8988T (cell line): ENCODE measurements around the gene NEB.
"Not testable (repeated sequence)": the region's sequence is repeated elsewhere in the genome, so short reads cannot be mapped to it uniquely, and the experiment has no call there.

Experiments
- DNase-seq: peaks from one replicate; pipeline ENCODE4 v3.0.0; 2011

Gene NEB

DNA sequence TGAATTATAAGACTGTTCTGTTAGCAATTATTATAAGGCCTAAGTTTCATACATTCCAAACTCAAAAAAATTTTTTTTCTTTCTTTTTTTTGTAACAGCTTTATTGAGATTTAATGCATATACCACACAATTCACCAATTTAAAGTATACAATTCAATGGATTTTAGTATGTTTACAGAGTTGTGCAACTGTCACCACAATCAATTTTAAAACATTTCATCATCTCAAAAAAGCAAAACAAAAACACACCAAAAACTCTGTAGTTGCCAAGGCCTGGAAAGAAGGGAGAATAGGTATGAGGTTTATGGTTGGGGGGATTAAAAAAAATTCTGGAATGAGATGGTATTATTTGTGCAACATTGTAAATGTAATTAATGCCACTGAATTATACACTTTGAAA, 36.1 kb downstream of the NEB start:
- not testable (repeated sequence) for DNase-seq

DNA sequence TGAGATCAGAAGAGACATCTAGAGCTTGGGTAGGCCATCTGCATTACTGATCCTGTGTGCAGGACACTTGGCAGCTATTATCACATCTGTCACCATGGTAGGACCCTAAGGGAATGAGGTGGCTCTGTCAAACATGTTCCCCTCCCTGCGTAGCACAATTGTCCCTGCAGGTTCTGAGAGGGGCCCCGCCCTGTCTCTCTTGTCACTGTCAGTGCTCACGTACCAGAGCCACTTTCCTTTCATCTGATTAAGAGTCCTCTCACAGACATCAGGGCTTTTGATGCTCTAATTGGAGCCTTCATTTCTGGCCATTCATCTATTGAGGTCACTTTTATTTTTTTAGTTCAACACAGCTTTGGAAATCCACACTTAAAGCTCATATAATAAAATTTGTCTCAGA, 38.5 kb downstream of the NEB start:
- no peak for DNase-seq

DNA sequence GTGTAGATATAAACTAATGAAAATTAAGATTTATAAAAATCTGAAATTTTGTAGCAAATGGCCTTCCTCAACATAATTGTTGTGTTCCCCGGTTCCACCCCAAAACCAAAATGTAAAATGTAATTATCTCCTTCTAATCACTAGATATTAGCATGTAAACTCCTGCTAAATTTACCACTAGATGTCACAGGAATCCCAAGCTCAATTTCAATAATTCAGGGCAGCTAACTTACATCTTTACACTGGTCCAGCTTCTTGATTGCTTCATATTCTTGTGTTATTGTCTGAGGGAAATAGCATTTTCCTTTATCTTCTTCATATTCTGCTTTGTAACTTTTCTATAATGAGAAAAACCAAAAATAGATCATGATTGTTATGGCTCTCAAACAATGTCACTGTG, 42.6 kb downstream of the NEB start:
- no peak for DNase-seq

DNA sequence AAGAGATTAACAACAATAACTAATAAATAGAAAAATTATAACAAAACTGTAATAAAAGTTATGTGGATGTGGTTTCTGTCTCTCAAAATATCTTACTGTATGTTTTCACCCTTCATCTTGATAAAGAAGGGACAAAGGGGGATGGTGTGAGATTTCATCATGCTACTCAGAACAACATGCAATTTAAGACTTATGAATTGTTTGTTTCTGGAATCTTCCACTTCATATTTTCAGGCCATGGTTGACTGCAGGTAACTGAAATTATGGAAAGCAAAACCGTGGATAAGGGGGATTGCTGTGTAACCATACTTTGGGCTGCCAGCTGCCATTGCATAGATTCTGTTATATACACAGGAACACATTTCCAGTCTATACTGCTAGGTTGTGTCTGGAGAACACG, 45.6 kb downstream of the NEB start:
- DNase-seq = no peak

DNA sequence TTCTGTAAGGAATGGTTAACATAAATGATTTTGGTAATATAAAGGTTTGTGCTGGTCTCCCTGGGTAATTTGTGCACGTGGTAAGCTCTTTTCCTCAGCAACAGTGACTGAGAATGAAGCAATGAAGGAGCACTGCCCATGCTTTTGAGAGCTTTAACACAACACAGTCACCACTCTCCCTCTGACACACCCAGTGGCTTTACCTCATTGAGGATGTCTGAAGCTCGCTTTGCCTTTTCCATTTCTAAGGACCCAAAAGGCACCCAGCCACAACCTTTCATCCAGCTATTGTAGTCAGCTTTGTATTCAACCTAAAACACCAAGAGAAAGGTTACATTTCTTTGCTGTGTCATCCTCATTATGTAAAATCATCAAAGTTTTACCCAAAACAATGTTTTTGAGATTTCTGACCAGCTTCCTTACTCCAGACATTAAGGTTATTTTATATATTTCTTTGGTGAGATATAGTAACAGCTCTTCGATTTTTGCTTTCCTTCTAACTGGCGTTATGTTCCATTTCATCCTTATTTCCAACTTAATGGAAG, 51.7 kb downstream of the NEB start:
- DNase-seq = no peak

DNA sequence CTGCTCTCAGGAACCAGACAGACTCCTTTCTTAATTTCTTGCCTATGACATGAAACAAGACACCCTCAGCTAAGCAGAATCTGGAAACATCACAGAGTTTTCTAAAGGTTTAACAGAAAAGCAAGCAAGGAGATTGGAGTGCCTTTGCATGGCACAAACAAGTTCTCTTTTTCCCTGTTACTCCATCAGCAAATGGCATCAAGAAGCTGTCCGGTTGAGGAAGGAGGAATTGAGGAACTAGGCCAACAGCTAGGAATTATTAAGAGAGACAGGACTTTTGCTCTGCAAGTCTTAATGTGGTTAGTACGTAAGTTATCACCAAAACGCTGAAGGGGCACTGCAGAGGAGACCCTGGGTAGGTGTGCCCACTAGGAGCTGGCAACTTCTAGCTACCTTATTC, 53.2 kb downstream of the NEB start:
- DNase-seq = no peak

DNA sequence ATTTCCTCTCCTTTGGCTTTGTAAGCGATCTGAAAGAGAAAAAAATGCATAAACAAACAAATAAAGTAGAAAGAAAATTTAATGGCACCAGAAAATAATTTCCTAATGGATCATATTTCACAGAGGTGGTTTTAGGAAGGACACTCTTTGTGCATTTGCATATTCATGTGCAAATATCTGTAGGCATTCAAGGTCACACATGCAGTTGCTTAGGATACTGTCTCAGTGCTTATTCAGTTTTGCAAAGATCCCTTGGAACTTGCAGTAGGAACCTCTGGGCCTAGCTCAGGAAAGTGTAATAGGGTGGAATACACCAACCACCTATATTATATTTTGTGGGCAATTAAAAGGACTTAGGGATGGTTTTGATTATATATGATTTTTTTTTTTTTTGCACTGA, 54.3 kb downstream of the NEB start:
- no peak for DNase-seq

DNA sequence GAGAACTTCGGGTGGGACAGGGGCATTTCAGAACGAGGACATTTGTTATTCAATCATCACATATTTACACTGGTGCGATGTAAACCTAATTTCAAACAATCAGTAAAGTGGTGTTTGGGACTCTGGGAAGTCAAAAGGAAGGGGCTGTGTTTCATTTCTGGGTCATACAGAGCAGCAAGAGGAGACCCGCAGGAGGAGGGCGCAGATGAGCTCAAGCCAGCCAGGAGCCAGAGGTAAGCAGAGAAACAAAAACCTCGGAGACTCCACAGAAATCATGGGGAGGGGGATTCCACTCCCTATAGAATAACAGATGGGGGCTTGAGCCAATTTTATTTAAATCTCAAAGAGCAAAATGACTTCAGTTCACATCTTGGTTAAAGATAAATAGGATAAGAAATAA, 55.4 kb downstream of the NEB start:
- DNase-seq = no peak

DNA sequence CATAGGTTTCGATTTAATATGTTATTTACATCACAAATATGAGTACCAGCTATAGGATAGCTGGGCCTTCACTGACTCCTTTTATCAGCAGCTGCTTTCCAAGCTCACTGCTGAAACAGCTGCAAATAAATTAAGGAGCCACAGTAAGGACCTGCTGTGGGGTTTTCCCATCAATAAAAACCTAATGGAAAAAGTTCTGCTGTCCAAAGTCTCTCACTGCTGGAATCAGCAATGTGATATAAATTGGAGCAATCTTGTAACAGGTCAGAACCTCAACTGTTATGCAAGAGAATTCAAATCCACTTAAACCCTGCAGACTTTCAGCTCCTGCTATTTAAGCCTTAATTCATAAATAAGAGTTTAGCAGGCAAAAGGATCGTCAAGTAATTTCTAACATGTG, 61.3 kb downstream of the NEB start:
- no peak for DNase-seq

DNA sequence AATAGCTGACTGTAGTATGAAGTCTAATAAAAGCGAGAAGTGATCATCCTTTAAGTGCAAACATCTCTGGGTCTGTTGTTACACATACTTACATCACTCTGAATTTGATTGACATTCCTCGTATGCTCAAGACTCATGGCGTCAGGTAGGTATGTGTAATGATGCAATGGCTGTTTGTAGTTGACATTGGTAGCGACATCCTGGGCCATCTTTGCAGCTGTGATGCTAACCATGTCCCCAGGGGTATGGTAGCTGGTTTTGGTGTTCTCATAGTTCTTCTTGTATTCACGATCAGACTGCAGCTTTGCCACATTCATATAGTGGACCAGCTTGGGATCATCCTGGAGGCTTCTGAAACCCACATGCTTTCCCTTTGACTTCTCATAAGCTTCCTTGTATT, 62.0 kb downstream of the NEB start:
- no peak for DNase-seq

DNA sequence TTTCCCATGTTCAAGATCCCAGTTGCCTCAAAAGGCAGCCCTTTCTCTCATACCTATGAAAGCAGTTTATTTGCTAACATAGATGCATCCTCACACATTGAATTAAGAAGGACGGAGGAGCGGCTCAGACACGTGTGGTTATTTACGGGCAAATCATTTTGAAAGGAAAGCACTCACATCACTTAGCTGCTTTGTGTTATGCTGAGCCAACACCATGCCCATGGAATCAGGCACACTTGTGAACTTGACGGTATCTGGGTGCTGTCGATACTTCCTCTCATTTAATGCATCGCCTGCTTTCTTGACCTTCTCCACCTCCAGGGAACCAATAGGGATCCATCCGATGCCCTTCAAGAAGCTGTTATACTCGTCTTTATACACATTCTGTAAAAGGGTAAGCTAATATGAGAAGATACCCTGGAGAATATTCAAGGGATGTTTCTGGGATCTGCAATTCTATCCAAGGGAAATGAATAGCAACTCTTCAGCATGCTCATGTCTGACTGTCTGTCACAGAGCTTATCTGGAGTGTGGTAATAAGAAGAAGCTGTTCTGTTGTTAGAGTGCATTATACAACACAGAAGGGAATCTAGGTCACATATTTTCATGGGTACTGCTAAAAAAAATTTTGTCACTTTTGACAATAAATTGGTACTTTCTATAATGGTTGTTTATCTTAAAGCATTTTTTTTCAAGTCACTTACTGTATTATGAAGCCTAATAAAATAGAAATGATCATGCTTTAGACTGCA, 63.3 kb downstream of the NEB start:
- no peak for DNase-seq

DNA sequence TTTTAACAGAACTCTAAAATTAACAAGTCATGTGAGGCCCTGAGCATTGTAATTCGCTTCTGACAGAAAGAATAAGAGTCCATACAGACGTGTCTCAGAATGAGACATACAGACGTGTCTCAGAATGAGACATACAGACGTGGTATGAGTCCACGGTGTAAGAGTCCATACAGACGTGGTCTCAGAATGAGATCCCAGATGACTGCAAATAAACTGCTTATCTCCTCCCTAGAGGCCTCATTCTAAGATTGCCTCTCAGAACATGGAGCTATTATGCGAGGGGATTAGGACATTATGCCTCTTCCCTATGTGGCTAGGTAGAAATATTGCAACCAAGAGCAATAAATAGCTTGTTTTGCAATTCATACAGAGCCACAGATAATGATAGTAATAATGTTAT, 63.9 kb downstream of the NEB start:
- no peak for DNase-seq

DNA sequence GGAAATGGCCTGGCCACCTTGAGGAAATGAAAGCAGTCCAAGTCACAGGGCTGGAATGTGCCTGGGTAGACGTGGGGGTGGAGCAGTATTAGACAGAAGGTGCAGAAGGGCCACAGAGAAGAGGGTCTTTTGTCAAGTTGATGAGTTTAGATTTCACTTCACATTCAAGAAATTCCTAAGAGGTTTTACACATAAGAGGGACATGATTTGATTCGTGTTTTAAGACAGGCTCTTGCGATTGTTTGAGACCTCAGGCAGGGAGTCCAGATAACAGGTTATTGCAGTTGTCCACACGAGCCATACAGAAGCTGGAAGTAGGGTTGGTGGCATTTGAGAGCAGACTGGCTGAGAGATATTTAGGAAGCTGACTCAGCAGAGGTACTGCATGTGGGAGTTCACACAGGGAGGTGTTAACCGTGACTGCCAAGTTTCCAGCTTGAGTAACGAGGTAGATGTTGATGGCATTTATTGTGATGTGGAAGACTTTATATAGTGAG, 64.6 kb downstream of the NEB start:
- no peak for DNase-seq

DNA sequence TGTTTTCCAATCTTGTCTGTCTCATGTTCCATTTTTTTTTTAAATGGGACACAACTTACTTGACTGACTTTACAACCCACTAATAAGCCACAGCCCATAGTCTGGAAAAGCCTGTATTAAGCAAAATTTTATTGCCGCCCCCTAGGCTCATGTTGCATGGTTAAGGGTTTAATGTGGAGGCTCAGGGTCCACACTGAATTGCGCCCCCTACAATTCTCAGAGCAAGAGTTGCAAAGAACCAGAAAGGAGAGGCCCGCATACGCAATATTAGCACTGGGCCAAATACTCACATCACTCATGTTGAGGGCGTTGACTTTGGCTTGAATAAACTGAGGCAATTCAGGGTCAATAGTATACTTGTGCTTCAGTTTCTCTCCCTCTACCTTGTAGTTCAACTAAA, 65.5 kb downstream of the NEB start:
- no peak for DNase-seq

DNA sequence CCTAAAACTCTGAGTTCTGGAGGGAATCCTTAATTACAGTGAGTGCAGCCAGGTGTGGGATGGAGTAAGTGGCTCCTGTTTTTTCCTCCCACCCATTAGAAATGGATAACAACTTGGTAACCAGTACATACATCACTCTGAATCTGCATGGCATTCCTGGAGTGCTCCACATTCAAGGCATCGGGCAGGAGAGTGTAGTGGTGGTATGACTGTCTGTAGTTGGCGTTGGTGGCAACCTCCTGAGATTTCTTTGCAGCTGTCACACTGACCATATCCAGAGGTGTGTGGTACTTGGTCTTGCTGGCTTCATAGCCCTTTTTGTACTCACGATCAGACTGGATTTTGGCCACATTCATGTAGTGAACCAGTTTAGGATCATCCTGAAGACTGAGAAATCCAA, 68.3 kb downstream of the NEB start:
- DNase-seq = no peak

DNA sequence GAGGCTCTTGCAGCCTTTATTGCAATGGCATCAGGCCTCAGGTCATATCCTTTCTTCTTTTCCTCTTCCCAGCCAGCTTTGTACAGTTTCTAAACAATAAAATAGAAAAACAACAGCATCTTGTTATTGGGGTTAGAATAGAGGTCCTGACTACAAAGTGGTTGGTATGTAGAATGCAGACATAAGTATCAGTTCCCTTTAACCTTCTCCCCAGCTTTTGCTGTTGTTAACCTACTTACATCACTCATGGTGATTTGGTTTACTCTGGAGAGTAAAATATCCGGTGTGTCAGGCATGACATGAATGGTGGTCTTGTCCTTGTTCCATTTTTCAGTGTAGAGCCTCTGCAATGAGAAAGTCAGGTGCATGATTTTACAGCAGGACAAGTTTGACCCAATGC, 69.8 kb downstream of the NEB start:
- DNase-seq = no peak

DNA sequence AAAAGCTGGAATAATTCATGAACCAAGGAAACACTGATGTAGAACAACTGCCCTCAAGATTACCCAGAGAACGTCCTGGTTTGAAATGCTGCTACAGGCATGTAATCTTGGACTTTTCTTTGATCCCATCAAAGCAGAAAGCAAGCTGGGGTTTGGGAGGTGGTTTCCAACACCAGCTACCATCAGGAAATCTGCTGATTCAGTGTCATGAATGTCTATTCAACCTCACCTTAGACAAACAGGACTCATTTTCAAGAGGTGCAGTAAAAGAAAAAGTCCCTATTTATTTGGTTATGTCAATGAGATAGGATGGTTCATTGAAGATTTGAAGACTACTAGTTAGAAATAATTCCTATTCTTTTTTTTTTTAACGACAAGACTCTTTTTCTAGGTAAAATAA, 72.7 kb downstream of the NEB start:
- no peak for DNase-seq

DNA sequence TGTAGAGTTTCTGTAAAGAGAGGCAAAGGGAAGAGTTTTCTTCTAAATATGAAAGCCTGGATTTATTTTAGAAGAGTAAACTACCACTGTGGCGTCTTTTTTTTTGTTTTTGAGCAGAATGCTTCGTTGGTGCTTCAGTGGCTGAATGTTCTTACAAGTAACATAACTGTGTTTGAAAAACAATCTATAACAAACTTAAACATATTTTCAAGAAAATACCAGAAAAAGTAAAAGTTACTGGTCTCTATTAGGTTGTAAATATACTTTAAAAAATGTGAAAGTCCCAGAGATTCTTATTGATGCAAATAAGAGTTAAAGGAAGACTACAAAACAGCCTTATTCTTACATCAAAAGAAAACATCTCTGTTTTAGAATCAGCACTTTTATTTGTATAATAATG, 76.2 kb downstream of the NEB start:
- no peak for DNase-seq

DNA sequence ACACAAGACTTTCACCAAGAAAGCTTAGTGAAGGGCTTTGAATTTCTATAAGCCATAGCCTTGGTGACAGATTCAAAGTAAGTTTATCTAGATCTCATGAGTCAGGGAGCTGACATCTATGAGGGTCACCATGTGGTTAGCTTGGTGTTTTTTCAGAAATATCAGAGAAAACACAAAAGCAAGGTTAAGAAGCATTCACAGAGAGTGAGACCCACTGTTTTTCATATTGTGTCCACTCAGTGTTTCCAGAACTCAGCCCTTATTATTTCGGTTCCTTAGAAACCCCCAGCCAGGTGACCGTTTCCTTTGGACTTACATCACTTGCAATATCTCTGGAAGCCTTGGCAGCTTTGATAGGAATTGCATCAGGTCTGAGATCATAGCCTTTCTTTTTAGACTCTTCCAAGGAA, 76.6 kb downstream of the NEB start:
- DNase-seq = no peak

DNA sequence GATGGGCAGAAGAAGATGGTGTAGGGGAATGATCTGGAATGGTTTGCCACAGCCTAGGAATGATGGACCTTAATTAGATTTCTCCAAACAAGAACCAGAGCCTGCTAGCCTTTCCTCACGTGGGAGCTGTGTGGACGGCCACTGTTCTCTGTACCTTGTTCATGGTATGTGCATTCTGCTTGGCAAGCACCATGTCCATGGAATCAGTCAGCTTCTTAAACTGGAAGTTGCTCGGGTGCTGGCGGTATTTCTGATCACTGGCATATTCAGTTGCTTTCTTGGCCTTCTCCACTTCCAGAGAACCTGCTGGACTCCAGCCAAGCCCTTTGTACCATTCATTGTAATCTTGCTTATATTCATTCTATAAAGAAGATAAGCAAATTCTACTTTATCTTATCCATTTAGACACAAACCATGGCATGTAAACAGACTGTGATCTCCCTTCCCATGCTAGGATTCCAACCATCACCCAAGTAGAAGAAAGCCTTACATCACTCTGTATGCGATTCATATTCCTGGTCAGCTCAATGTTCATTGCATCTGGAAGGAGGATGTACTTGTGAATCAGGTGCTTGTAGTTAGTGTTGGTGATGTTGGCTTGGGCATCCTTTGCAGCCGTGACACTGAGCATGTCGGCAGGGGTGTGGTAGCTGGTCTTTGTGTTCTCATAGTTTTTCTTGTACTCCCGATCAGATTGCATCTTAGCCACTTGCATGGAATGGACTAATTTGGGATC, 78.4 kb downstream of the NEB start:
- DNase-seq = no peak

DNA sequence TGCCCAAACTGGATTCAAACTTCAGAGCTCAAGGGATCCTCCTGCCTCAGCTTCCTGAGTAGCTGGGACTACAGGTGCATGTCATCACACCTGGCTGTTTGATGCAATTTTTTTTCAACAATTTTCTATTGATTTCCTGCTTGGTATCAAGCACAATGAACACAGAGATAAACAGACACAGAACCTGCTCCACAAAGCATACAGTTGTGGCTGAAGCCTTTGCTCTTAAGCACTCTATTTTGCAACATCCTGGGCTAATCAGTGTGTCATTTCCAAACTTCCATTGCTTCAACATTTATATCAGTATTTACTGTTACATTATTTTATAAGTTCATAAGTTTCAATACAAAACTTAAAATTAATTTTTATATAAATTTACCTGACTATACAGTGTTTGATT, 79.4 kb downstream of the NEB start:
- no peak for DNase-seq

DNA sequence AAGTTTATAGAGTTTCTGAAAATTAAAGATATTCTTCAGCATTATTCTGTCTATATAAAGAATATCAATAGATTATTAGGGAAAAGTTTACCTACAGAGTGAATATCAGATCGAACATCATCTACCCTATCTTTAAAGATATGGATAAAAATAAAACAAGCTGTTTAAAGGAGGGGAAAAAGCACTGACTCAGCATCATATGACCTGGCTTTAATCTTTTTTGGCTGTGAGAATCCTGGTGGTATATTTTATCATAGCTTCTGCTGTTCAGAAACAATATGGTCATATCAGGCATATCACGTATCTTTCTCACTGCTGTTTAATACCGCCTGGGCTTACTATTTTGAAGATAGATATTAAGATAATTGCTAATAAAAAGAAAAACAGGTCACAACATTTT, 80.2 kb downstream of the NEB start:
- no peak for DNase-seq

DNA sequence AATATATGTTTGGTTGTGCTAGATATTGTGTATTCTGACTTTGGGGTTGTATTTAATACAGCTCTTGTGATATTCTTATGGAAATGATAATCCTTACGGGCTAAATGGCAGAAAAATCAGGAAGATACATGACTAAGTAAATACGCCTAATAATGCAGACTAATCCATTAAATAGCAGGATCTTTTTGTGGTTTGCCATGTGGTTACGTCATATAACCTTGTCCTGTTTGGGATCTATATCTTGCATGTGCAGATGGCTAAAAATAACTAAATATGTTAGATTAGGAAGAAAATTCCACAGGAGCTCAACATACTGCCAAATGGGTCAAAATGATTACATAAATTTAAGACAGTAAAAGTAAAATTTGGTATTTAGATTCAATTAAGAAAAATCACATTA, 83.0 kb downstream of the NEB start:
- DNase-seq = no peak

DNA sequence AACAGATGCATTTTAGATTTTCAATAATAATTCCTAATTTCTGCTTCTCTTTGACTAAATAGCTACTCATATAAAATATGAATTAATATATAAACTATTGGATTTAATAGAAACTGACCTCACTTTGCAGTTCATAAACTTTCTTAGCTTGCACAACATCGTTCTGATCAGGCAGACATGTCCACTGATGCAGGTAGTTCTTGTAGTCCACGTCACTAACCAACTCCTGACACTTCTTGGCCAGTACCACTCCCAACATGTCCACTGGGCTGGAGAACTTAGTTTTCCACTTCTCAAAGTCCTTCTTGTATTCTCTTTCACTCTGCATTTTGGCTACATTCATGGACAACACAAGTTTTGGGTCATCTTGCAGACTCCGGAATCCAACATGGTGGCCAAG, 83.8 kb downstream of the NEB start:
- DNase-seq = no peak

DNA sequence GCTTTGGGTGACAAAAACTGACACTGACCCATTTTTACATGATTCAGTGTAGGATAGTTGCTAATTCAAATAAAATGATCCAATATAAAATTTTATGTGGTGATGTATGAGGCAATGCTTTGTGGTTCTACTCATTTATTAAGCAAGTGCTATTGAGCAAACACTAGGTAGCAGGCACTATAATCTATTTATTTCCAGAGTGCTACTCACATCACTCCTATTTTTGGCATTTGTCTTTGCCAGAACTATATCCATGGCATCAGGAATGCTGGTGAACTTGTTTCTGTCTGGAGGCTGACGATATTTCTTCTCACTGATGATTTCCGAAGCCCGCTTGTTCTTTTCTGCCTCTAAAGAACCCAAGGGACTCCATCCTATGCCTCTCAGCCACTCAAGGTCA, 84.3 kb downstream of the NEB start:
- DNase-seq = no peak
